Nephron progenitor cell (in vitro differentiated cells): Measurements from ENCODE around the gene CSK.
A peak's percentile ranks its signal among the peaks of the same experiment; 100 is the strongest.

Source experiments
- DNase-seq: peaks from one replicate; pipeline ENCODE4 v3.0.0; 2021
- H3K27ac Mint-ChIP-seq: 2 replicates; pipeline ENCODE4 v1.8.0; 2021; ENCODE audit warnings: mild to moderate bottlenecking, moderate library complexity, mixed read lengths
- H3K27me3 Mint-ChIP-seq: 2 replicates; pipeline ENCODE4 v1.8.0; 2021; ENCODE audit warnings: mild to moderate bottlenecking, low read depth, mixed read lengths; ENCODE audit not compliant: poor library complexity
- H3K36me3 Mint-ChIP-seq: 2 replicates; pipeline ENCODE4 v1.8.0; 2021; ENCODE audit warnings: low read depth, mixed read lengths
- H3K4me1 Mint-ChIP-seq: 2 replicates; pipeline ENCODE4 v1.8.0; 2021; ENCODE audit warnings: mixed read lengths
- H3K4me3 Mint-ChIP-seq: 2 replicates; pipeline ENCODE4 v1.8.0; 2021; ENCODE audit warnings: mild to moderate bottlenecking, moderate library complexity, mixed read lengths
- H3K9me3 Mint-ChIP-seq: 2 replicates; pipeline ENCODE4 v1.8.0; 2021; ENCODE audit warnings: mild to moderate bottlenecking, moderate library complexity, mixed read lengths
- CTCF ChIP-seq: fragments of 200-600 bp; sonication (generic); IDR thresholded peaks from 2 replicates; pipeline ENCODE4 v1.5.0; 2021; ENCODE audit warnings: antibody characterized with exemption

The CSK gene

GRCh38 chr15:74839526-74840395 lies 57.9 kb downstream of the CSK start:
- Mint-ChIP-seq H3K27ac (no peak overlapping the region), H3K4me1 (peaks cover 57% of the 10 kb centered on the region)
- DNase-seq: no peak

GRCh38 chr15:74840851-74841775 lies 59.2 kb downstream of the CSK start:
- no peak overlapping the region for H3K27ac Mint-ChIP-seq

More at GRCh38 chr15:74839526-74840395, 57.9 kb downstream of the CSK start:
- no peak for TF ChIP-seq CTCF
- Mint-ChIP-seq H3K36me3 (peaks cover 4% of the 10 kb centered on the region), H3K4me3 (no peak overlapping the region), H3K27me3 (peaks cover 6% of the 10 kb centered on the region), H3K9me3 (no peaks in the 10 kb centered on the region)

GRCh38 chr15:74841891-74842373 lies 60.1 kb downstream of the CSK start:
- Mint-ChIP-seq H3K4me1 (peaks cover 54% of the 10 kb centered on the region), H3K36me3 (peaks cover 10% of the 10 kb centered on the region), H3K4me3 (peak overlapping the region; percentile 90), H3K9me3 (no peaks in the 10 kb centered on the region), H3K27me3 (no peaks in the 10 kb centered on the region), H3K27ac (no peak overlapping the region)
- DNase-seq: no peak
- no peak for TF ChIP-seq CTCF

More at GRCh38 chr15:74840851-74841775, 59.2 kb downstream of the CSK start:
- no peaks in the 10 kb centered on the region for H3K9me3 Mint-ChIP-seq
- peak overlapping the region; percentile 90 for H3K4me3 Mint-ChIP-seq
- no peak for DNase-seq
- H3K36me3 Mint-ChIP-seq: peaks cover 6% of the 10 kb centered on the region
- TF ChIP-seq CTCF: no peak
- H3K4me1 Mint-ChIP-seq: peaks cover 54% of the 10 kb centered on the region
- peaks cover 2% of the 10 kb centered on the region for H3K27me3 Mint-ChIP-seq

- Mint-ChIP-seq H3K9me3 (no peaks in the 10 kb centered on the region), H3K4me3 (peak within 1 kb of the TSS; percentile 90), H3K36me3 (peaks cover 16% of the 10 kb centered on the region), H3K27ac (peak within 1 kb of the TSS; percentile 92), H3K4me1 (peaks cover 53% of the 10 kb centered on the region), H3K27me3 (no peaks in the 10 kb centered on the region)
- peak; percentile 95 for DNase-seq
- peak; percentile 55 for TF ChIP-seq CTCF
Observed at GRCh38 chr15:74842581-74843444, 60.9 kb downstream of the CSK start, which contains the start of gene ULK3. Gene ULK3 (minus strand): TSS chr15:74843156. CDS start chr15:74843105, 51 bp downstream.

- no peak for DNase-seq
- peak overlapping the region; percentile 85 for H3K4me3 Mint-ChIP-seq
- H3K27me3 Mint-ChIP-seq: no peaks in the 10 kb centered on the region
- peak overlapping the region; percentile 92 for H3K27ac Mint-ChIP-seq
- peaks cover 54% of the 10 kb centered on the region for H3K4me1 Mint-ChIP-seq
- H3K36me3 Mint-ChIP-seq: peaks cover 22% of the 10 kb centered on the region
- no peaks in the 10 kb centered on the region for H3K9me3 Mint-ChIP-seq
- TF ChIP-seq CTCF: no peak
Observed at GRCh38 chr15:74843445-74843828, 61.6 kb downstream of the CSK start.
